ACC112 (cell line): ENCODE data around the gene FAM53B.

Experiments
- H2AFZ ChIP-seq: fragments of 200-600 bp; sonication (generic); one replicate; pipeline ENCODE4 v1.6.0; 2017; ENCODE audit warnings: antibody characterized with exemption, low read length; ENCODE audit not compliant: unreplicated experiment
- H3K27ac ChIP-seq: fragments of 200-600 bp; sonication (generic); 2 replicates; pipeline ENCODE4 v1.5.1; 2014; ENCODE audit warnings: low read depth, mild to moderate bottlenecking, antibody characterized with exemption, low read length, moderate library complexity
- H3K27me3 ChIP-seq: fragments of 200-600 bp; sonication (generic); 2 replicates; pipeline ENCODE4 v1.6.1; 2014; ENCODE audit warnings: mild to moderate bottlenecking, antibody characterized with exemption, low read length, moderate library complexity, mixed read lengths; ENCODE audit not compliant: insufficient read depth
- H3K36me3 ChIP-seq: fragments of 200-600 bp; sonication (generic); 2 replicates; pipeline ENCODE4 v1.6.1; 2016; ENCODE audit warnings: mild to moderate bottlenecking, antibody characterized with exemption, low read length, moderate library complexity, mixed read lengths; ENCODE audit not compliant: insufficient read depth
- H3K4me1 ChIP-seq: fragments of 200-600 bp; sonication (generic); one replicate; pipeline ENCODE4 v1.6.1; 2016; ENCODE audit warnings: low read length, mixed read lengths; ENCODE audit not compliant: insufficient read depth, unreplicated experiment, control insufficient read depth
- H3K4me3 ChIP-seq: fragments of 200-600 bp; sonication (generic); 2 replicates; pipeline ENCODE4 v1.5.1; 2014; ENCODE audit warnings: mild to moderate bottlenecking, low read depth, low read length
- H3K79me2 ChIP-seq: fragments of 200-600 bp; sonication (generic); one replicate; pipeline ENCODE4 v1.6.0; 2016; ENCODE audit warnings: low read length; ENCODE audit not compliant: control insufficient read depth, unreplicated experiment, insufficient read depth

The FAM53B gene

DNA sequence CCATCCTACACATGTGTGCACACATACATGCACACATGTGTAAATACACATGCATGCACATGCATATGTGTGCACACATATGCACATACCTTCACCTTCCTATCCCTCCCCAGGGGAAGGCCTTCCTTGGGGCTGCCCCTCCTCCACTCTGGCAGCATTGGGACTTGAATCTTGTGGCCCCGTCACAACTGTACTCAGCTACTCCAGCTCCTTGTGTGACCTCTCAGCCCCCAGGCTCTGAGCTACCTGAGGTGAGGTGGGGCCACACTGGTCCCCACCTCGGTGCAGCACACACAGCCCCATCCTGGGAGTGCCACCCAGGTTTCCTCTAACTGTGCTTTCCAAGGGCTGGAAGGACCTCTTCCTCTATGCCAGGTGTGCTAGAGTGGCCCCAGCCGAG is 166.5 kb downstream of the FAM53B start:
- Histone ChIP-seq H3K4me1 (no peaks in the 10 kb centered on the region), H2AFZ (no peak overlapping the region), H3K27ac (no peak overlapping the region), H3K36me3 (no peaks in the 10 kb centered on the region), H3K79me2 (no peaks in the 10 kb centered on the region), H3K27me3 (peaks cover 7% of the 10 kb centered on the region; the same call in 1 of the 2 replicates), H3K4me3 (no peak overlapping the region)

DNA sequence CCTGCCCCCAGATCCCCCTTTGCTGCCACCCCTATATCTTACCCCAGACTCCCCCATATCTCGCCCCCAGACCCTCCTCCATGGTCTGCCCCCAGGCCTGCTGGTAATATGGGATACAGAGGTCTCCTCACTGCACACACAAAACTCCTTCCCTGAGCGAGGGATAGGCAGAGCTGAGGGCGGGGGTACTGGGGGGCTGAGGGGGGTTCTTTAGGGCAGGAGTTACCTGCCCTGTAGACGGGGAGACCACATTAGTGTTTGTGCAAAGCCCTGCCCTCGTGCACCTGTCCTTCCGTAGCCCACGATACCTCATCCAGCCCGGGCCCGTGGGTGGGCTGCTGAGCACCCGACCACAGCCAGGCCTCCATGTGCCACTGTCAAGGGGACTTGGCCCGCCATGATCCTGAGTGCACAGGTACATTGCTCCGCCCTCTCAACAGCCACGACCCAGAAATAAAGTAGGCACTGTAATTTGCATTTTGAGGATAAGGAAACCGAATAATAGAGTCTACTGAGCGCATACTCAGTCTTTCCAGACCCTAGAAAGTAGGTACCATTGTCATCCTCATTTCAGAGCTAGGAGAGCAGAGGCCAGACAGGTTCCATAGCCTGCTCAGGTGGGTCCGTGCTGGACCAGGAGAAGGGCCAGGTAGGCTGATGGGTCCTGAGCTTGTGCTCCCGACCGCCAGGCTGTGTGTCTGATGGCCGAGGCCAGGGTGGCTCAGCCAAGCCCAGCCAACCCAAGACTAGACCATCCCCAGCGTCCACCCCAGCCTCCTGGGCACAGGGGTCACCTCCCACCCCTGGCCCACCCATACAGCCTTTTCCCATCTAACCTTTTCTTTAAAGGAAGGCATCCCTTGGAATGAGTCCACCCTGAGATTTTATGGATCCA is 167.4 kb downstream of the FAM53B start:
- Histone ChIP-seq H3K27ac (no peak overlapping the region), H3K4me3 (no peak overlapping the region), H2AFZ (no peak overlapping the region), H3K79me2 (no peaks in the 10 kb centered on the region), H3K27me3 (peaks cover 9% of the 10 kb centered on the region; the same call in 1 of the 2 replicates), H3K36me3 (no peaks in the 10 kb centered on the region), H3K4me1 (no peaks in the 10 kb centered on the region)

DNA sequence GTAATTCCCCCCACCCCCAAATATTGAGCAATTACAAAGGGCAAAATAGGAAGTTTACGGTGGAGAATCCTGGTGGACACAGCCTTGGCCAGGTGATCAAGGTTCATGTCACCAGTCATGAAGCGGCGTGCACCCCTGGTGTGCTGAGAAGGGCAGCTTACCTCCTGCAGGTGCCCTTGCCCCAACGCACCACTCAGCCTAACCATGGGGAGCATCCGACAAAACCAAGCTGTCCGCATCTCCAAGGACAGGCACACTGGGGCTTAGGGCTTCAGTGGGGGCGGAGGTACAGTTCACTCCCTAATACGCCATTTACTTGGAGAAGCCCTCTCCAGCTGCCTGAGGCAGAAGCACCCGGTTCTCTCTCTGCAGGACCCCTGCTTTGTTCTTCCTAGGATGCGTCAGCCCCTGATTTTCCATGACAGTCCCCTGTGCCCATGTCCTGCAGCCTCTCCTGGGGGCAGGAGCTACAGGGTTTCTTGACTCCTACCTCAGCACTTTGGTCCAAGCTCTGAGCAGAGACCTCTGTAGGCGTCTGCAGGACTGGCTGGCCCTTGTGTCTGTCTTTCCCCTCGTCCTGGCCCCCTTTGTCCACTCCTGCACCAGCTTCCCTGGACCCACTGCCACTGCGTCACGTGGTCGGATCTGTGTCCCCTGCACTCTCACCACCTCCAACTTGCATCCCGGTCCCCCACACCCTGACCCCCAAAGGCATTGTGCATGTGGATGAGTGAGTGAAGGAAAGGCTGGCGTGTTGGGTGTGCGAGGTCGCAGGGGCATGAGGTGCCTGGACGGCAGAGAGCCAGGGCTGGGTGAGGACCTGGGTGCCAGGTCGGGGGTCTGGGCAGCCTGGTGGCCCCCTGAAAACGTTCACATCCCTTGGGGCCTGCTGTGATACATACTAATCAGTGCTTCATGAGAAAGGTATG is 168.8 kb downstream of the FAM53B start:
- no peaks in the 10 kb centered on the region for H3K4me1 ChIP-seq
- peaks cover 8% of the 10 kb centered on the region; the same call in 1 of the 2 replicates for H3K27me3 ChIP-seq
- H3K4me3 ChIP-seq = no peak overlapping the region
- no peaks in the 10 kb centered on the region for H3K79me2 ChIP-seq
- no peak overlapping the region for H3K27ac ChIP-seq
- no peaks in the 10 kb centered on the region for H3K36me3 ChIP-seq
- H2AFZ ChIP-seq = no peak overlapping the region

DNA sequence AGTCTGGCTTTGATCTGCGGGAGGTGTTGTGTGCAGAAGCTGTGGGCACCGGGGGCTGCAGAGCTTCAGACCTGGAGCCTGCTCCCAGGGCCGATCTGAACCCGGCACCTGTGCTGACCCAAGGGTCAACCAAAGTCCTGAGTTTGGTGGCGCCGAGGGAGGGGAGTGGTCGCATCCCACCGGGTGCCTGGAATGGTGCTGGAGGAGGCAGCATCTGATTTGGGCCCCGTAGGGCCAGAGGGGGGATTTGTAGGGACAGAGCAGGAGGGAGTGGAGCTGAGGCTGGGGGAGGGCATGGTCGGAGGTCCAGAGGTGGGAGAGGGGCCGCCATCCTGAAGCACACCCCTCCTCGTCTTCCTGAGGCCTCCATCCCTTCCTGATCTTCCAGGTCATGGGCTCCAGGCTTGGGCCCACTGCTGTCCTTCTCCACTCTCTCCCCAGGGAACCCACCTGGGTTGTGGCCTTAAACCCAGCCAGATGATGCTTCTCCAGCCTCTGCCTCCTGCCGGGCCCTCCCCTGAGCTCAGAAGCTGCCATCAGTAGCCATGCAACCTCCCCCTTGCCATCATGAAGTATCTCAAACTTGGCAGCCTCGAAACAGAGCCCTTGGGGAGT is 169.6 kb downstream of the FAM53B start:
- H3K79me2 ChIP-seq = no peaks in the 10 kb centered on the region
- H3K4me1 ChIP-seq = no peaks in the 10 kb centered on the region
- no peak overlapping the region for H3K27ac ChIP-seq
- no peaks in the 10 kb centered on the region for H3K36me3 ChIP-seq
- H2AFZ ChIP-seq = no peak overlapping the region
- peaks cover 8% of the 10 kb centered on the region; the same call in 1 of the 2 replicates for H3K27me3 ChIP-seq
- no peak overlapping the region for H3K4me3 ChIP-seq

DNA sequence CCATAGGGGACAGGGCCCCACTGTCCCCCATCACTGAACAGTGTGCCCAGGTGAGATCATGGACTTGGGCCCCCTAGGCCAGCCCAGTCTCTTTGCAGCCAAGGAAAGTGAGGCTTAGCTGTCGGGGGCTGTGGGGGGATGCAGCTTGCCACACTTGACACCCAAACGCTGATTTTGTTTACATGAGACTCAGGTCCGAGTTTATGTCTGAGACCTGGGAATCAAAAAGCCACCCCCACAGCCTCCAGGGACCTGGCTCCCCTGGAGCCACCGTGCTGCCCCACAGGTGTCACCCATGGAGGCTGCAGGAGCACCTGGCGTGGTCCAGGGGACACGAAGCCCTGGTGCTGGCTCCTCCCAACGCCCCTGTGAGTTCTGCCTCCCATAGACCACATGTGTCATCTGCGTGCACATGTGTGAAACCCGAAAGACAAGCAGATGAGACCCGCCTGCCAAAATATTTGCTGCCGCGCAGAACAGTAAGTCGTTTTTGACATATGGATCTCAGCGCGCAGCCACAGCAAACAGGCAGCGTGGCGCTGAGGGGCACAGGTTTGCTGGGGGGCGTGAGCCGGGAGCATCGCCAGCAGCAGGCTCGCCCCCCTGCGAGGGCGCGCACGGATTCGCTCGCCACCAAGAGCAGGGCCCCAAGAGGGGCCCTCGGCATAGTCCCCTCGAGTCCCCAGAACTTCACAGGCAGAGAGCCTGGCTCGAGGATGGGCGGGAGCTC is 170.3 kb downstream of the FAM53B start:
- Histone ChIP-seq H2AFZ (no peak overlapping the region), H3K79me2 (no peaks in the 10 kb centered on the region), H3K36me3 (no peaks in the 10 kb centered on the region), H3K4me1 (no peaks in the 10 kb centered on the region), H3K4me3 (no peak overlapping the region), H3K27ac (no peak overlapping the region), H3K27me3 (peaks cover 8% of the 10 kb centered on the region; the same call in 1 of the 2 replicates)

DNA sequence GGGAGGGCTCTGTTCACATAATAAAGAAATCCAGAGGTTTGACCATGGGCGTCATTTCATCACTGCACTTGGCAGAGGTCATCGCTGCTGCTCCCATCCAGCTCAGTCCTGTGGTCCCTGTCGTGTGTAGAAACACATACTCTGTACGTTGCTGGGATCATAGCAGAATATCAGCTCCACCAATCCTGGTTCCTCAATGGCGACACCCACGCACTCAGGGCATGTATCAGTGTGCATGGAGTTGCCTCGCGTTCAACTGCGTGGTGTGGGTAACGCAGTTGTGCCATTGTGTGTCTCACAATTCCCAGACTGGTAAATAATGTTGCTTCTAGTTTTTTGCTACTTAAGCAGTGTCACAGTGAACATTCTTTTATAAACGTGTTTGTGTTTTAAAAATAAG is 171.4 kb downstream of the FAM53B start:
- Histone ChIP-seq H3K27ac (no peak overlapping the region), H2AFZ (no peak overlapping the region), H3K4me3 (no peak overlapping the region), H3K4me1 (no peaks in the 10 kb centered on the region), H3K27me3 (peaks cover 8% of the 10 kb centered on the region; the same call in 1 of the 2 replicates), H3K79me2 (no peaks in the 10 kb centered on the region), H3K36me3 (no peaks in the 10 kb centered on the region)

DNA sequence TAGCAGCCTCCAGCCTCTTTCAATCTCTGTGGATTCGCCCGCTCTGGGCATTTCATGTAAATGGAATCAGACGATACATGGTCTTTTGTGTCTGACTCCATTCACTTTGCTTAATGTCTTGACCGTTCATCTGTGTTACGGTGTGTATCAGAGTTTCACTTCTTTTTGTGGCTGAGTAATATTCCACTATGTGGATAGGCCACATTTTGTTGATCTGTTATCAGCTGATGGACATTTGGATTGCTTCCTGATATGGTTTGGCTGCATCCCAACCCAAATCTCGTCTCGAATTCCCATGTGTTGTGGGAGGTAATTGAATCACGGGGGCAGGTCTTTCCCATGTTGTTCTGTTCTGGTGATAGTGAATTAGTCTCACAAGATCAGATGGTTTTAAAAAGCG is 173.5 kb downstream of the FAM53B start:
- Histone ChIP-seq H3K36me3 (no peaks in the 10 kb centered on the region), H2AFZ (no peak overlapping the region), H3K27ac (no peak overlapping the region), H3K27me3 (0 out of 2 replicates have a peak, but pooled peaks cover 4% of the 10 kb centered on the region), H3K4me1 (no peaks in the 10 kb centered on the region), H3K79me2 (no peaks in the 10 kb centered on the region), H3K4me3 (no peak overlapping the region)

DNA sequence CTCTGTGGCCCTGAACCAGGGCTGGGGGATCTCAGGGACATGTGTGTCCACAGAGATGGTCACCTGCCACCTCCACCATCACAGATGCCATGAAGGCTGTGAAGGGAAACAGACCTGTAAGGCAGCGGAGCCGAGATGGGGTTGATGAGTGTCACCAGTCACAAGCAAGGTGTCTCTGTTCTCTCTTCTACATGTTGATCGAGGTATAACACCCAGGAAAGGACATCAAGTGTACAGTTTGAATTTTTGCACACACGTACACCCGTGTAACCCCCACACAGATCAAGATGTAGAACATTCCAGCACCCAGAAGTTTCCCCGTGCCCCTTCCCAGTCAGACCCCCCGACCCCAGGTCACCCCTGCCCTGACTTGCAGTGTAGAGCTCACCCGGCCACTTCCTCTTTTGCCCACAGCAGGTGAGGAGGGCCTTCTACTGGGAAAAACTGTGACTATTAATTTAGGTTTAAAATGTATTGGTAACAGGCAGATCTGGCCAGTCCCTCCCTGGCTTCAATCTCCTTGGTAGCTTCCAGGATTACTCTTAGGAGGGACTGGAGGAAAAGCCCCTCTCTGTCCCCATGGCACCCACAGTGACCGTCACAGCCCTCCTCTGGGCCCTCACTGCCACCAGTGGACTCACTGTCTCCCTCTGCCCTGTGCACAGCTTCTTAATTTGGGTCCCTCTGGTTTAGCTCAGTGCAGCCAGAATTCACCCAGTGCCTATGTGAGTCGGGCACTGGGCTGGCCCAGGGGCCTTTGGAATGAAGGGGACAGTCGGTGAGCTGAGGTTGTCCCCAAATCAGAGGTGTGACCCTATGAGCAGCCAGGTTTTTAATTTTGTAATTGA is 174.3 kb downstream of the FAM53B start:
- H3K4me3 ChIP-seq = no peak overlapping the region
- H2AFZ ChIP-seq = no peak overlapping the region
- H3K27me3 ChIP-seq = peaks cover 8% of the 10 kb centered on the region; the same call in 1 of the 2 replicates
- H3K79me2 ChIP-seq = no peaks in the 10 kb centered on the region
- H3K4me1 ChIP-seq = no peaks in the 10 kb centered on the region
- H3K36me3 ChIP-seq = no peaks in the 10 kb centered on the region
- H3K27ac ChIP-seq = no peak overlapping the region
